SU-DHL-6 (cell line): ENCODE data around the gene CNOT9.

ENCODE experiments used
- H2AFZ ChIP-seq: fragments of 200-600 bp; sonication (generic); 2 replicates; pipeline ENCODE4 v1.6.1; 2014; ENCODE audit warnings: low read depth, mild to moderate bottlenecking, moderate library complexity, mixed read lengths, antibody characterized with exemption, low read length; ENCODE audit not compliant: severe bottlenecking
- H3F3A ChIP-seq: fragments of 200-600 bp; shearing (Covaris generic); 2 replicates; pipeline ENCODE4 v1.6.0; 2016; ENCODE audit warnings: antibody characterized with exemption, mild to moderate bottlenecking; ENCODE audit not compliant: insufficient read depth
- H3K27ac ChIP-seq: fragments of 200-600 bp; sonication (generic); 2 replicates; pipeline ENCODE4 v1.5.1; 2016; ENCODE audit warnings: low read depth, mild to moderate bottlenecking, low read length, moderate library complexity, mixed read lengths
- H3K27me3 ChIP-seq: fragments of 200-600 bp; sonication (generic), shearing (Covaris generic); 2 replicates; pipeline ENCODE4 v1.6.0; 2014; ENCODE audit warnings: mild to moderate bottlenecking, low read length
- H3K36me3 ChIP-seq: fragments of 200-600 bp; sonication (generic); 2 replicates; pipeline ENCODE4 v1.6.1; 2014; ENCODE audit warnings: mild to moderate bottlenecking, low read length, mixed read lengths
- H3K4me2 ChIP-seq: fragments of 300-600, 200-600 bp; shearing (Covaris generic), sonication (generic); 2 replicates; pipeline ENCODE4 v1.6.0; 2014; ENCODE audit warnings: low read length, low read depth, mild to moderate bottlenecking; ENCODE audit not compliant: poor library complexity, severe bottlenecking
- H3K4me3 ChIP-seq: fragments of 200-600 bp; sonication (generic); 2 replicates; pipeline ENCODE4 v1.5.1; 2014; ENCODE audit warnings: antibody characterized with exemption, low read length, mild to moderate bottlenecking, mixed read lengths; ENCODE audit not compliant: insufficient read depth, poor library complexity, severe bottlenecking
- H3K79me2 ChIP-seq: fragments of 200-600 bp; sonication (generic); 2 replicates; pipeline ENCODE4 v1.6.1; 2014; ENCODE audit warnings: mild to moderate bottlenecking, low read length, moderate library complexity; ENCODE audit not compliant: insufficient read depth
- H3K9ac ChIP-seq: fragments of 200-600 bp; sonication (generic); 2 replicates; pipeline ENCODE4 v1.7.0; 2014; ENCODE audit warnings: mild to moderate bottlenecking, low read length
- H3K9me2 ChIP-seq: fragments of 200-600 bp; sonication (generic); replicated peaks from 2 replicates; pipeline ENCODE4 v1.6.1; 2014; ENCODE audit warnings: low read length; ENCODE audit not compliant: insufficient read depth
- H3K9me3 ChIP-seq: fragments of 200-600 bp; sonication (generic); 2 replicates; pipeline ENCODE4 v1.6.1; 2014; ENCODE audit warnings: low read length, mixed read lengths; ENCODE audit not compliant: insufficient read depth
- H4K20me1 ChIP-seq: fragments of 200-600 bp; sonication (generic); 2 replicates; pipeline ENCODE4 v1.6.1; 2014; ENCODE audit warnings: low read depth, mild to moderate bottlenecking, antibody characterized with exemption, low read length, moderate library complexity, mixed read lengths
- CTCF ChIP-seq: fragments of 200-600 bp; sonication (generic); IDR thresholded peaks from one replicate; pipeline ENCODE4 v1.5.1; 2017; ENCODE audit warnings: antibody characterized with exemption, mild to moderate bottlenecking, low read length, moderate library complexity; ENCODE audit not compliant: insufficient read depth, poor library complexity, severe bottlenecking
- EZH2phosphoT487 ChIP-seq: fragments of 200-600 bp; sonication (generic), shearing (Covaris generic); conservative IDR thresholded peaks from 2 replicates; pipeline ENCODE4 v1.6.1; 2018; ENCODE audit warnings: mild to moderate bottlenecking, antibody characterized with exemption, low read length, moderate library complexity, mixed read lengths

The CNOT9 gene

DNA sequence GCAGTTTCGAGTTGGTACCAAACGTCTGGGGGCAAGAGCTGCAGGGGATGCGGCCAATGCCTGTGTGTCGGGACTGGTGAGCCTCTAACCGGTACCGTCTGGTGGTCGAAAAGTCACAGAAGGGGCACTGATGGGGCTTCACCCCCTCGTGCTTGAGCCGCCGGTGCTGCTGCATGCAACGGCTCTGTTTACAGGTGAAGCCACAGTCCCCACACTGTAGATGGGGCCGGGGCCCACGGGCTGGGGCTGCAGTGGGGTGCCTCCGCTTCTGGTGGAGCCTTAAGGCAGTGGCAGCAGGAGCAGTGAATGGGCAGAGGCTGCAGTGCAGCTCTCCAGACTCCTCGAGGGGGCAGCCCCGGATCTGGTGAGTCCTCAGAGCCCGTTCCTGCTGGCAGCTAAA is 74.1 kb downstream of the CNOT9 start:
- Histone ChIP-seq H3K9me2 (no peaks in the 10 kb centered on the region), H3K36me3 (peaks cover 14% of the 10 kb centered on the region; the same call in 1 of the 2 replicates), H3K4me2 (no peak overlapping the region), H3K9me3 (no peaks in the 10 kb centered on the region), H4K20me1 (no peaks in the 10 kb centered on the region; the same call in 1 of the 2 replicates), H3K9ac (no peak overlapping the region), H3K79me2 (peaks cover 4% of the 10 kb centered on the region; the same call in 1 of the 2 replicates), H3F3A (0 out of 2 replicates have a peak, but pooled peaks cover 4% of the 10 kb centered on the region), H3K27me3 (no peaks in the 10 kb centered on the region), H2AFZ (no peak overlapping the region), H3K27ac (no peak overlapping the region), H3K4me3 (no peak overlapping the region)
- no peak for TF ChIP-seq EZH2phosphoT487
- no peak for TF ChIP-seq CTCF

- H3K9me2 ChIP-seq = no peaks in the 10 kb centered on the region
- 0 out of 2 replicates have a peak, but pooled peaks cover 4% of the 10 kb centered on the region for H3F3A ChIP-seq
- peaks cover 19% of the 10 kb centered on the region; the same call in 1 of the 2 replicates for H3K36me3 ChIP-seq
- no peaks in the 10 kb centered on the region for H3K27me3 ChIP-seq
- H3K4me3 ChIP-seq = no peak overlapping the region
- H3K79me2 ChIP-seq = peaks cover 9% of the 10 kb centered on the region; the same call in 1 of the 2 replicates
- TF ChIP-seq CTCF (no peak), EZH2phosphoT487 (no peak)
- no peak overlapping the region for H3K4me2 ChIP-seq
- H3K9me3 ChIP-seq = no peaks in the 10 kb centered on the region
- no peak overlapping the region for H2AFZ ChIP-seq
- H4K20me1 ChIP-seq = peaks cover 4% of the 10 kb centered on the region; the same call in 1 of the 2 replicates
- no peak overlapping the region for H3K27ac ChIP-seq
- H3K9ac ChIP-seq = no peak overlapping the region
These were observed 75.2 kb downstream of the CNOT9 start for GRCh38 chr2:218643751-218644310.

- Histone ChIP-seq H3K9me2 (no peaks in the 10 kb centered on the region), H3F3A (0 out of 2 replicates have a peak, but pooled peaks cover 4% of the 10 kb centered on the region), H3K27ac (no peak overlapping the region), H3K79me2 (peaks cover 9% of the 10 kb centered on the region; the same call in 1 of the 2 replicates), H3K27me3 (no peaks in the 10 kb centered on the region), H2AFZ (no peak overlapping the region), H3K9me3 (no peaks in the 10 kb centered on the region), H4K20me1 (peaks cover 4% of the 10 kb centered on the region; the same call in 1 of the 2 replicates), H3K36me3 (peaks cover 19% of the 10 kb centered on the region; the same call in 1 of the 2 replicates), H3K4me2 (no peak overlapping the region), H3K4me3 (no peak overlapping the region), H3K9ac (no peak overlapping the region)
- TF ChIP-seq CTCF = no peak
- TF ChIP-seq EZH2phosphoT487 = no peak
These were observed 76.1 kb downstream of the CNOT9 start for GRCh38 chr2:218644721-218645120.
